A673 (cell line): ENCODE results near the gene HNRNPM. TPM values are rescaled to one million over a fixed set of nuclear protein-coding genes. Genes with fewer than 3 reads are reported as not detected.
A peak's percentile ranks its signal among the peaks of the same experiment; 100 is the strongest.

ENCODE experiments used
- BruUV-seq: library from RNA; stranded (reverse); fragments of 400-500 nt; replicated peaks from 2 replicates; lab custom pipeline; 2021; lab: Mats Ljungman, UMichigan
- CTCF ChIA-PET: fragments of 300-600 bp; sonication (Branson Sonifier 250); formaldehyde crosslinking; loops from one replicate; lab custom pipeline; 2022; ENCODE audit warnings: antibody characterized with exemption; lab: Charles Lee
- POLR2A ChIA-PET: fragments of 300-600 bp; sonication (Branson Sonifier 250); formaldehyde crosslinking; loops from one replicate; lab custom pipeline; 2022; ENCODE audit warnings: antibody characterized with exemption; ENCODE audit not compliant: low non-redundant PET; lab: Charles Lee
- DNase-seq: peaks from one replicate; pipeline ENCODE4 v3.0.0-alpha.2; 2015; ENCODE audit warnings: low spot score
- H3K27ac ChIP-seq: fragments of 200-600 bp; sonication (generic); 2 replicates; pipeline ENCODE4 v1.5.1; 2016; ENCODE audit warnings: mixed run types, low read depth, mild to moderate bottlenecking, mixed read lengths, antibody characterized with exemption, low read length; ENCODE audit not compliant: poor library complexity, severe bottlenecking
- H3K27me3 ChIP-seq: fragments of 200-600 bp; sonication (generic); replicated peaks from 2 replicates; pipeline ENCODE4 v1.6.1; 2017; ENCODE audit warnings: mixed run types, low read depth, mild to moderate bottlenecking, mixed read lengths, antibody characterized with exemption, low read length; ENCODE audit not compliant: insufficient read depth, poor library complexity
- H3K36me3 ChIP-seq: fragments of 200-600 bp; sonication (generic); 2 replicates; pipeline ENCODE4 v1.6.1; 2016; ENCODE audit warnings: mixed run types, mild to moderate bottlenecking, mixed read lengths, antibody characterized with exemption, low read length; ENCODE audit not compliant: insufficient read depth, poor library complexity, severe bottlenecking
- H3K4me1 ChIP-seq: fragments of 200-600 bp; sonication (generic); 2 replicates; pipeline ENCODE4 v1.6.1; 2017; ENCODE audit warnings: mixed run types, mild to moderate bottlenecking, mixed read lengths, antibody characterized with exemption, low read length; ENCODE audit not compliant: insufficient read depth, poor library complexity, severe bottlenecking
- H3K4me3 ChIP-seq: fragments of 200-600 bp; sonication (generic); 2 replicates; pipeline ENCODE4 v1.5.1; 2016; ENCODE audit warnings: low read depth, mixed run types, mild to moderate bottlenecking, mixed read lengths, low read length; ENCODE audit not compliant: poor library complexity, severe bottlenecking
- H3K9me3 ChIP-seq: fragments of 200-600 bp; sonication (generic); 2 replicates; pipeline ENCODE4 v1.6.1; 2016; ENCODE audit warnings: mixed run types, low read depth, mild to moderate bottlenecking, mixed read lengths, antibody characterized with exemption, low read length; ENCODE audit not compliant: poor library complexity, severe bottlenecking
- CTCF ChIP-seq: fragments of 300-800, 200-600 bp; sonication (generic); conservative IDR thresholded peaks from 2 replicates; pipeline ENCODE4 v1.5.1; 2017; ENCODE audit warnings: low read depth, mild to moderate bottlenecking, antibody characterized with exemption, low read length, moderate library complexity, mixed read lengths
- EZH2 ChIP-seq: fragments of 200-600 bp; sonication (generic); IDR thresholded peaks from 2 replicates; pipeline ENCODE4 v1.6.1; 2017; ENCODE audit warnings: borderline replicate concordance, low read depth, mild to moderate bottlenecking, mixed read lengths, antibody characterized with exemption, low read length; ENCODE audit not compliant: poor library complexity, severe bottlenecking
- intact Hi-C: fragments of 100-400 bp; cut with micrococcal nuclease; formaldehyde crosslinking; loops from one replicate; pipeline ENCODE4 v1.10.0; 2022; ENCODE audit not compliant: unreplicated experiment
- total RNA-seq: library from RNA; stranded (reverse); gene quantifications from 2 replicates; pipeline ENCODE4 v1.2.3, GENCODE V29; 2021

The HNRNPM gene
- total RNA-seq, 1 experiment from 2014 or later: 436 TPM

DNA sequence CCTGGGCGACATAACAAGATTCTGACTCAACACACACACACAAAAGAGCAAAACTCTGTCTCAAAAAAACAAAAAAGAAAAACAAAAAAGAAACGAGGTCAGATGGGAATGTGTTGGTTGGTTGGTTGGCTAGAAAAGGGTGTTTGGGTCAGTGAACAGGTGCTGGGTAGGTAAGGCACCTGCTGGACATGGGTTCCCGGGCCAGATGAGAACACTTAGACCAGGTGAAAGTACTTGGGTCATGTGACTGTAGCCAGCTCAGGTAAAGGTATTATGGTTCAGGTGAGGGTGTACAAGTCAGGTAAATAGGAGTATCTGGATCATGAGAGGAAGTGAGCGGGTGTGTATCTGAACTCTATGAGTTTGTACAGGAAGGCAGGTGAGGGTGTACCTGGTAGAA, 83.7 kb downstream of the HNRNPM start:
- no peaks in the 10 kb centered on the region for H3K9me3 ChIP-seq
- ChIA-PET POLR2A (no interaction called here), CTCF (interaction anchor here (1.8 kb wide), 1 partner anchor 52 kb away, joined by 5 read pairs; no protein-coding TSS in a partner anchor)
- TF ChIP-seq CTCF: no peak
- no peak for TF ChIP-seq EZH2
- DNase-seq: peak; percentile 31
- BruUV-seq: no TSS peak
- H3K4me3 ChIP-seq: no peak overlapping the region
- no peaks in the 10 kb centered on the region for H3K27me3 ChIP-seq
- peaks cover 6% of the 10 kb centered on the region for H3K4me1 ChIP-seq
- no peak overlapping the region for H3K27ac ChIP-seq
- intact Hi-C loops: loop anchor here (5.0 kb wide), 1 partner anchor 176 kb away; no protein-coding TSS in a partner anchor
- H3K36me3 ChIP-seq: no peaks in the 10 kb centered on the region

DNA sequence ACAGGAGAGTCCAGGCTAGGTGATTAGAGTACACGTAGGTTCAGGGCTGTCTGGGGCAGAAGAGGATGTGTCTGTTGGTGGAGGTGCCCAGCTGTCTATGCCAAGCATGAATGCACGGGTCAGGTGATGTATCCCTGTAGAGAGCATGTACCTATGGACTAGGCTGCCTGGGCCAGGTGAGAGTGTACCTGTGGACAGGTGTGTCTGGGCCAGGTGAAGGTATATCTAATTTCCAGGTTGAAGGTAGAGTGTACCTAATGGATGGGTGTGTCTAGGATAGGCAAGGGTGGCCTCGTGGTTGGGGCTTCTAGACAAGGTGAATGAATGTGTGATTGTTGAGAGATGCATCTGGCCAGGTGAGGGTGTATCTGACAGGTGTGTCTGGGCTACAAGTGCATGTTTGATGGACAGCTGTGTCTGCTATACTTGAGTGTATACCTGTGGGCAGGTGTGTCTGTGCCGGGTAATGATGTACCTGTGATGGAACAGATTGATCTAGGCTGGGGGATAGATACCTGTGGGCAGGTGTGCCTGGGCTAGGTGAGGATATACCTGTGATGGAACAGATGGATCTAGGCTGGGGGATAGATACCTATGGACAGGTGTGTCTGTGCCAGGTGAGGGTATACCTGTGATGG, 84.7 kb downstream of the HNRNPM start:
- H3K36me3 ChIP-seq: no peaks in the 10 kb centered on the region
- BruUV-seq: no TSS peak
- H3K27ac ChIP-seq: no peak overlapping the region
- CTCF ChIA-PET: interaction anchor here (0.6 kb wide), 1 partner anchor 52 kb away, joined by 9 read pairs; no protein-coding TSS in a partner anchor
- peaks cover 6% of the 10 kb centered on the region for H3K4me1 ChIP-seq
- no peak for DNase-seq
- POLR2A ChIA-PET: no interaction called here
- intact Hi-C loops: loop anchor here (5.0 kb wide), 1 partner anchor 177 kb away; no protein-coding TSS in a partner anchor
- H3K27me3 ChIP-seq: no peaks in the 10 kb centered on the region
- H3K9me3 ChIP-seq: no peaks in the 10 kb centered on the region
- H3K4me3 ChIP-seq: no peak overlapping the region
- no peak for TF ChIP-seq EZH2
- no peak for TF ChIP-seq CTCF

GRCh38 chr19:8530061-8530679, 85.4 kb downstream of the HNRNPM start:
- no peaks in the 10 kb centered on the region for H3K9me3 ChIP-seq
- no peaks in the 10 kb centered on the region for H3K27me3 ChIP-seq
- DNase-seq: no peak
- no peaks in the 10 kb centered on the region for H3K36me3 ChIP-seq
- peaks cover 6% of the 10 kb centered on the region for H3K4me1 ChIP-seq
- no peak overlapping the region for H3K4me3 ChIP-seq
- TF ChIP-seq EZH2 (no peak), CTCF (no peak)
- CTCF ChIA-PET: interaction anchor here (0.6 kb wide), 1 partner anchor 51 kb away, joined by 9 read pairs; no protein-coding TSS in a partner anchor
- intact Hi-C loops: no loop called here
- POLR2A ChIA-PET: no interaction called here
- no TSS peak for BruUV-seq
- H3K27ac ChIP-seq: no peak overlapping the region
